ENCODE measurements around the gene TBC1D8B. TPM values are rescaled to one million over a fixed set of nuclear protein-coding genes. Genes with fewer than 3 reads are reported as not detected.

TBC1D8B gene
- total RNA-seq, 1 donor from 2014 or later, result 1.4 TPM

GRCh38 chrX:106903856-106904528, 101.5 kb downstream of the TBC1D8B start:
- H3F3A ChIP-seq (ENCODE audit: low read depth), result peaks cover 16% of the 10 kb centered on the region
- peak overlapping the region; percentile 48 for H3K27ac Mint-ChIP-seq

GRCh38 chrX:106905064-106905708, 102.7 kb downstream of the TBC1D8B start:
- H3K9me3 Mint-ChIP-seq, result peaks cover 3% of the 10 kb centered on the region
- Histone ChIP-seq H3K9me3 (ENCODE audit: low read depth) (no peaks in the 10 kb centered on the region), H3K9ac (no peak overlapping the region), H3K4me2 (no peak overlapping the region), H4K20me1 (ENCODE audit: low read depth) (no peaks in the 10 kb centered on the region), H3F3A (ENCODE audit: low read depth) (peaks cover 16% of the 10 kb centered on the region), H3K79me2 (ENCODE audit: low read depth) (no peaks in the 10 kb centered on the region), H3K36me3 (no peaks in the 10 kb centered on the region), H3K4me1 (peaks cover 20% of the 10 kb centered on the region), H2AFZ (replicated peaks) (no peak overlapping the region), H3K27me3 (no peaks in the 10 kb centered on the region), H3K4me3 (no peak overlapping the region), H3K27ac (no peak overlapping the region)
- H3K4me1 Mint-ChIP-seq, result peaks cover 40% of the 10 kb centered on the region
- peaks cover 8% of the 10 kb centered on the region for H3K27me3 Mint-ChIP-seq (ENCODE audit: insufficient read depth, low read depth)
- no peak overlapping the region for H3K4me3 Mint-ChIP-seq
- TF ChIP-seq, protein P1, sequence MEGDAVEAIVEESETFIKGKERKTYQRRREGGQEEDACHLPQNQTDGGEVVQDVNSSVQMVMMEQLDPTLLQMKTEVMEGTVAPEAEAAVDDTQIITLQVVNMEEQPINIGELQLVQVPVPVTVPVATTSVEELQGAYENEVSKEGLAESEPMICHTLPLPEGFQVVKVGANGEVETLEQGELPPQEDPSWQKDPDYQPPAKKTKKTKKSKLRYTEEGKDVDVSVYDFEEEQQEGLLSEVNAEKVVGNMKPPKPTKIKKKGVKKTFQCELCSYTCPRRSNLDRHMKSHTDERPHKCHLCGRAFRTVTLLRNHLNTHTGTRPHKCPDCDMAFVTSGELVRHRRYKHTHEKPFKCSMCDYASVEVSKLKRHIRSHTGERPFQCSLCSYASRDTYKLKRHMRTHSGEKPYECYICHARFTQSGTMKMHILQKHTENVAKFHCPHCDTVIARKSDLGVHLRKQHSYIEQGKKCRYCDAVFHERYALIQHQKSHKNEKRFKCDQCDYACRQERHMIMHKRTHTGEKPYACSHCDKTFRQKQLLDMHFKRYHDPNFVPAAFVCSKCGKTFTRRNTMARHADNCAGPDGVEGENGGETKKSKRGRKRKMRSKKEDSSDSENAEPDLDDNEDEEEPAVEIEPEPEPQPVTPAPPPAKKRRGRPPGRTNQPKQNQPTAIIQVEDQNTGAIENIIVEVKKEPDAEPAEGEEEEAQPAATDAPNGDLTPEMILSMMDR (IDR thresholded peaks at IDR 0.05), result no peak
- TF ChIP-seq EZH2 (IDR thresholded peaks at IDR 0.05) (no peak), EZH2phosphoT487 (IDR thresholded peaks at IDR 0.05) (no peak)
- DNase-seq (ENCODE audit: low spot score), result no peak
- no peak overlapping the region for H3K27ac Mint-ChIP-seq
- H3K36me3 Mint-ChIP-seq, result no peaks in the 10 kb centered on the region

More at GRCh38 chrX:106903856-106904528, 101.5 kb downstream of the TBC1D8B start:
- peak overlapping the region; percentile 65 for H3K27ac ChIP-seq
- H2AFZ ChIP-seq (replicated peaks), result no peak overlapping the region
- H3K27me3 ChIP-seq, result no peaks in the 10 kb centered on the region
- no peaks in the 10 kb centered on the region for H3K36me3 ChIP-seq
- Mint-ChIP-seq H3K36me3 (no peaks in the 10 kb centered on the region), H3K9me3 (peaks cover 3% of the 10 kb centered on the region), H3K27me3 (ENCODE audit: insufficient read depth, low read depth) (peaks cover 6% of the 10 kb centered on the region), H3K4me1 (peaks cover 48% of the 10 kb centered on the region), H3K4me3 (no peak overlapping the region)
- peak overlapping the region; percentile 13 for H3K4me2 ChIP-seq
- H3K4me3 ChIP-seq, result no peak overlapping the region
- peaks cover 20% of the 10 kb centered on the region for H3K4me1 ChIP-seq
- H3K79me2 ChIP-seq (ENCODE audit: low read depth), result no peaks in the 10 kb centered on the region
- TF ChIP-seq, protein P1 (IDR thresholded peaks at IDR 0.05), result no peak
- no peak for TF ChIP-seq EZH2 (IDR thresholded peaks at IDR 0.05)
- TF ChIP-seq EZH2phosphoT487 (IDR thresholded peaks at IDR 0.05), result no peak
- H3K9me3 ChIP-seq (ENCODE audit: low read depth), result no peaks in the 10 kb centered on the region
- no peak overlapping the region for H3K9ac ChIP-seq
- no peak for DNase-seq (ENCODE audit: low spot score)
- no peaks in the 10 kb centered on the region for H4K20me1 ChIP-seq (ENCODE audit: low read depth)

GRCh38 chrX:106906361-106906760, 103.9 kb downstream of the TBC1D8B start:
- no peak overlapping the region for H2AFZ ChIP-seq (replicated peaks)
- peaks cover 16% of the 10 kb centered on the region for H3F3A ChIP-seq (ENCODE audit: low read depth)
- peaks cover 40% of the 10 kb centered on the region for H3K4me1 Mint-ChIP-seq
- no peaks in the 10 kb centered on the region for H3K9me3 ChIP-seq (ENCODE audit: low read depth)
- no peak for TF ChIP-seq EZH2phosphoT487 (IDR thresholded peaks at IDR 0.05)
- no peak for TF ChIP-seq EZH2 (IDR thresholded peaks at IDR 0.05)
- TF ChIP-seq, protein P1 (IDR thresholded peaks at IDR 0.05), result no peak
- peaks cover 20% of the 10 kb centered on the region for H3K4me1 ChIP-seq
- H3K4me2 ChIP-seq, result no peak overlapping the region
- H3K27ac ChIP-seq, result no peak overlapping the region
- no peak overlapping the region for H3K4me3 ChIP-seq
- H3K9me3 Mint-ChIP-seq, result peaks cover 3% of the 10 kb centered on the region
- H3K79me2 ChIP-seq (ENCODE audit: low read depth), result no peaks in the 10 kb centered on the region
- peak overlapping the region; percentile 31 for H3K4me3 Mint-ChIP-seq
- H3K27me3 Mint-ChIP-seq (ENCODE audit: insufficient read depth, low read depth), result peaks cover 6% of the 10 kb centered on the region
- DNase-seq (ENCODE audit: low spot score), result no peak
- H3K36me3 Mint-ChIP-seq, result no peaks in the 10 kb centered on the region
- no peaks in the 10 kb centered on the region for H3K36me3 ChIP-seq
- no peaks in the 10 kb centered on the region for H4K20me1 ChIP-seq (ENCODE audit: low read depth)
- H3K9ac ChIP-seq, result no peak overlapping the region
- peak overlapping the region; percentile 25 for H3K27ac Mint-ChIP-seq
- H3K27me3 ChIP-seq, result no peaks in the 10 kb centered on the region

All from neural progenitor cell (in vitro differentiated cells).